ENCODE measurements around the gene SENP1. TPM values are rescaled to one million over a fixed set of nuclear protein-coding genes. Genes with fewer than 3 reads are reported as not detected.

The SENP1 gene
- total RNA-seq, 2 experiments from 2014 or later, result 20.3 to 25.7 TPM

DNA sequence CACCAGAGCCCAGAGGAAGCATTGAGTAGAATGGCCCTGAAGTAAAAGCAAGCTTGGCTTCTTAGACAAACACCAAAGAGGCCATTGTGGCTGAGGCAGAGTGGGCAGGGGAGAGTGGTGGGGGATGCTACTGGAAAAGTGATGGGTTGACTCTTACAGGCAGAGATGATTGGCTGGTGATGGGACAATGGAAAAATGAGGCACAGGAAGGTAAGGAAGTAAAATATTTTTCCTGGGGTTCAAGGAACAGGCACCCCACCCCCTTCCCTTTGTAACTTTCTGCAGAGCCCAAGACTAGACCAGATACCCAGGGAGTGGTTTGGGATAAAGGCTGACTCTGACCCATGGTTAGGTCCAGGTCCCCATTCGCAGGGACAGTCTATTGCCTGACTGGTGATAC, 66.7 kb downstream of the SENP1 start:
- Histone ChIP-seq H3K4me1 (ENCODE audit: insufficient read depth, low read length) (peaks cover 3% of the 10 kb centered on the region), H3K27me3 (ENCODE audit: control insufficient read depth in 1 of 2, insufficient read depth in 2 of 2, low read length in 2 of 2) (no peaks in the 10 kb centered on the region), H3K9me3 (ENCODE audit: control insufficient read depth in 1 of 2, insufficient read depth in 1 of 2, low read length in 2 of 2) (no peaks in the 10 kb centered on the region), H3K4me3 (ENCODE audit: low read length) (no peak overlapping the region), H3K27ac (ENCODE audit: low read depth in 1 of 2, low read length in 2 of 2) (no peak overlapping the region), H3K36me3 (ENCODE audit: insufficient read depth, low read length) (peaks cover 12% of the 10 kb centered on the region)
- no peaks in the 10 kb centered on the region for H3K9me3 Mint-ChIP-seq
- H3K4me1 Mint-ChIP-seq (ENCODE audit: low read depth), result no peaks in the 10 kb centered on the region
- H3K4me3 Mint-ChIP-seq, result no peak overlapping the region
- H3K27ac Mint-ChIP-seq, result no peak overlapping the region
- intact Hi-C loops (cut with DNase I, micrococcal nuclease), result no loop called here
- ATAC-seq (ENCODE audit: poor library complexity), result no peak
- no peaks in the 10 kb centered on the region for H3K27me3 Mint-ChIP-seq
- POLR2A ChIA-PET, result no interaction called here
- CTCF ChIA-PET, result no interaction called here
- no peak for DNase-seq
- TF ChIP-seq, protein P1, sequence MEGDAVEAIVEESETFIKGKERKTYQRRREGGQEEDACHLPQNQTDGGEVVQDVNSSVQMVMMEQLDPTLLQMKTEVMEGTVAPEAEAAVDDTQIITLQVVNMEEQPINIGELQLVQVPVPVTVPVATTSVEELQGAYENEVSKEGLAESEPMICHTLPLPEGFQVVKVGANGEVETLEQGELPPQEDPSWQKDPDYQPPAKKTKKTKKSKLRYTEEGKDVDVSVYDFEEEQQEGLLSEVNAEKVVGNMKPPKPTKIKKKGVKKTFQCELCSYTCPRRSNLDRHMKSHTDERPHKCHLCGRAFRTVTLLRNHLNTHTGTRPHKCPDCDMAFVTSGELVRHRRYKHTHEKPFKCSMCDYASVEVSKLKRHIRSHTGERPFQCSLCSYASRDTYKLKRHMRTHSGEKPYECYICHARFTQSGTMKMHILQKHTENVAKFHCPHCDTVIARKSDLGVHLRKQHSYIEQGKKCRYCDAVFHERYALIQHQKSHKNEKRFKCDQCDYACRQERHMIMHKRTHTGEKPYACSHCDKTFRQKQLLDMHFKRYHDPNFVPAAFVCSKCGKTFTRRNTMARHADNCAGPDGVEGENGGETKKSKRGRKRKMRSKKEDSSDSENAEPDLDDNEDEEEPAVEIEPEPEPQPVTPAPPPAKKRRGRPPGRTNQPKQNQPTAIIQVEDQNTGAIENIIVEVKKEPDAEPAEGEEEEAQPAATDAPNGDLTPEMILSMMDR (IDR thresholded peaks at IDR 0.05), result no peak
- peaks cover 12% of the 10 kb centered on the region for H3K36me3 Mint-ChIP-seq (ENCODE audit: low read depth)

DNA sequence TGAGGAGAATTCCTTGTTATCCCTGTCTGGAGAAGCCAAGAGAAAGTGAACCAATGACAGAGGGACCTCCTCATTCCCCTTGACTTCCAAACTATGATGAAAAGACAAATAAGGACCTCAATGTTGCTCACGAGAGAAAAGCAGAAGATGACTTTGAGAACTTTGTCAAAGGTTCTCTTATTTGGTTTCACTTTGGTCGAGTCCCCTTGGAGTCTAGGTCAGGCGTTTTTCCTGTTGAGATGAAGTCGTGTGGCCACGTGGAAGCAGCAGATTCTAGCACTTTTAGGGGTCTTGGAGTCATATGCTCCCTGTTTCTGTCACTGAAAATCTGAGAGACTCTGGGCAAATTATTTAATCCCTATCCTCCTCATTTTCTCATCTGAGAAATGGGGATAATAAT, 67.8 kb downstream of the SENP1 start:
- CTCF ChIA-PET, result no interaction called here
- TF ChIP-seq, protein P1 (IDR thresholded peaks at IDR 0.05), result no peak
- Histone ChIP-seq H3K9me3 (ENCODE audit: control insufficient read depth in 1 of 2, insufficient read depth in 1 of 2, low read length in 2 of 2) (no peaks in the 10 kb centered on the region), H3K27ac (ENCODE audit: low read depth in 1 of 2, low read length in 2 of 2) (no peak overlapping the region), H3K36me3 (ENCODE audit: insufficient read depth, low read length) (peaks cover 2% of the 10 kb centered on the region), H3K4me1 (ENCODE audit: insufficient read depth, low read length) (peaks cover 3% of the 10 kb centered on the region), H3K27me3 (ENCODE audit: control insufficient read depth in 1 of 2, insufficient read depth in 2 of 2, low read length in 2 of 2) (no peaks in the 10 kb centered on the region), H3K4me3 (ENCODE audit: low read length) (no peak overlapping the region)
- Mint-ChIP-seq H3K4me3 (no peak overlapping the region), H3K4me1 (ENCODE audit: low read depth) (no peaks in the 10 kb centered on the region), H3K9me3 (no peaks in the 10 kb centered on the region), H3K27ac (no peak overlapping the region), H3K36me3 (ENCODE audit: low read depth) (peaks cover 1% of the 10 kb centered on the region), H3K27me3 (no peaks in the 10 kb centered on the region)
- intact Hi-C loops (cut with DNase I, micrococcal nuclease), result no loop called here
- ATAC-seq (ENCODE audit: poor library complexity) (no peak), DNase-seq (no peak)
- POLR2A ChIA-PET, result no interaction called here

DNA sequence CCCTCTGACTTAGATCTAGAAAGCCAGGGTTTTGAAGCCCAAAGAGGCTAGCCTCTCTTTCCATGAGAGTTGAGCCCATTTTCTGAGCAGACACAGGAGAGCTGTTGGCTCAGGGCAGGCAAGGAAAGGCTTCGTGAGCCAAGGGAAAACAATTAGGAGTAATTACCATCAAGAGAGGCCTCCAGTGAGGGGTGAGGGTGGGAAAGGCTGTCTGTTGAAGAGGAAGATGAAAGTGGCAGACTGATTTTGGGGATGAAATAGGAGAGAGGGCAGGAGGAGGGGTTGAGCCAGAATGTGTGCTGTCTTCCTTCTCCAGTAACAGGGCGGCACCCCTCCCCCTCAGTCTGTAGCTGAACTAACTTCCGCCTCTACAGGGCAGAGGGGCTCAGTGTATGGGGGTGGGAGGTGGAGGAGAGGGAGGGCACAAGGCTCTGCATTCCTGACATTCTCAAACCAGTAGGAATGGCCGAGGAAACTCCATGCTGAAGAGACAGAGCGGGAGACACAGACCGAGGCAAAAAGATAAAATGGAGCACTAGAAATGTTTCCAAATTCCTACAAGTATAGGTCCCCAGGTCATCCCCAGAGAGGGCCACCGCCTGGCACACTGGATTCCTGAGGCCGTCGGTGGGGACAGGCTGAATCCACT, 68.5 kb downstream of the SENP1 start:
- H3K27ac ChIP-seq (ENCODE audit: low read depth in 1 of 2, low read length in 2 of 2), result no peak overlapping the region
- Mint-ChIP-seq H3K4me1 (ENCODE audit: low read depth) (no peaks in the 10 kb centered on the region), H3K9me3 (no peaks in the 10 kb centered on the region), H3K27ac (no peak overlapping the region), H3K36me3 (ENCODE audit: low read depth) (no peaks in the 10 kb centered on the region), H3K4me3 (no peak overlapping the region), H3K27me3 (no peaks in the 10 kb centered on the region)
- no peak overlapping the region for H3K4me3 ChIP-seq (ENCODE audit: low read length)
- intact Hi-C loops (cut with DNase I, micrococcal nuclease), result no loop called here
- no peak for DNase-seq
- H3K4me1 ChIP-seq (ENCODE audit: insufficient read depth, low read length), result peaks cover 3% of the 10 kb centered on the region
- no peaks in the 10 kb centered on the region for H3K36me3 ChIP-seq (ENCODE audit: insufficient read depth, low read length)
- H3K9me3 ChIP-seq (ENCODE audit: control insufficient read depth in 1 of 2, insufficient read depth in 1 of 2, low read length in 2 of 2), result no peaks in the 10 kb centered on the region
- CTCF ChIA-PET, result no interaction called here
- POLR2A ChIA-PET, result no interaction called here
- no peaks in the 10 kb centered on the region for H3K27me3 ChIP-seq (ENCODE audit: control insufficient read depth in 1 of 2, insufficient read depth in 2 of 2, low read length in 2 of 2)
- TF ChIP-seq, protein P1 (IDR thresholded peaks at IDR 0.05), result no peak
- ATAC-seq (ENCODE audit: poor library complexity), result no peak
